NCI-H748 (cell line): ENCODE measurements around the gene UBL3.

Source experiments
- DNase-seq: peaks from one replicate; lab custom pipeline; 2025; ENCODE audit not compliant: unreplicated experiment; lab: John Stamatoyannopoulos, UW

The UBL3 gene

GRCh38 chr13:29858231-29858630 lies 7.8 kb upstream of the UBL3 start:
- no peak for DNase-seq

DNA sequence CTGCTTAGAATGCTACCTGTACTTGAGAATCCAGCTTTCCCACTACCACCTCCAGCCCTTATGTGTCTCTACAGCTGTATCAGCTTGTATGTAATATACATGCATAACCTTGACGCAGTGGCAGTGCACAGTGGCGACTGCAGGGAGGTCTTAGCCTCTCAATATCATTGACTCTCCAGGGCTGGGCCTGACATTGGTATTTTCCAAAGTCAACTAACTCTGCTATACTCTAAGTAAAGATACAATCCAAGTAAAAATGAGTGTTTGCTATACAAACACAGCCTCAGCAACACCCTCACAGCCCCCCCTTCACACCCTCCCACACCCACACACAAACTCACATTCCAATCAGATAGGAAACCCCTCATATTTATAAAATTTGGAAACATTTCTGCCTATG lies 6.7 kb upstream of the UBL3 start:
- no peak for DNase-seq

DNA sequence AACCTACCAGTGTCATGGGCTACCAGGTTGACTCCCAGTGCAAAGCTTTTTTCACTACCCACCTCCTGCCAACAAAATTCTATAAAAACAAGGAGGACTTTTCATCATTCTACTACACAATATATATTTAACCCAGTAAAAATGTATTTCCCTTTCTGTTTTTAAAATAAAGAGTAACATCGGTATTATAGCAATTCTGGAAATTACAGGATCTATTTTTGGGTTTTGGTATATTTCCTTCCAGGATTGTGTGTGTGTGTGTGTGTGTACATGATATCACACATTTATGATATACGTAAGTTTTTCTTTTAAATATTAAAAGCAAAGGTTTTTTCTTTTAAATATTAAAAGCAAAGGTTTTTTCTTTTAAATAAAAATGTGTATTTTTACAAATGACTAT lies 6.0 kb upstream of the UBL3 start:
- DNase-seq = no peak

DNA sequence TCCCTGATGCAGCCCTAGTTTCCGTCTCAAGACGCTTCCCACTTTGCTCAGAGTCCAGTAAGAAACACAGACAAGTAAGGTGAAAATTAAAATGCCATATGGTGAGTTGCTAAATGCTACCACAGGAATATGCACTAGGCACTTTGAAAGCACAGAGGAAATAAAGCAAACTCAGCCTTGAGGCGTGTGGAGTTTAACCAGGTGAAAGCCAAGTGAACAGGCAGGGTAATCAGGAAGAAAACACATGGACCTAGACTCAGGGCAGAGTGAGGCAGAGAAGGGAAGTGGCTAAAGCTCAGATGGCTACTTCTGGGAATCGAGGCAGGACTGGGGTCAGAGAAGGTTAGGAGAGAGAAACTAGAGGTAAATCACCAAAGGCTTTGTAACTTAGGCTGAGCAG lies 5.4 kb upstream of the UBL3 start:
- DNase-seq = no peak

DNA sequence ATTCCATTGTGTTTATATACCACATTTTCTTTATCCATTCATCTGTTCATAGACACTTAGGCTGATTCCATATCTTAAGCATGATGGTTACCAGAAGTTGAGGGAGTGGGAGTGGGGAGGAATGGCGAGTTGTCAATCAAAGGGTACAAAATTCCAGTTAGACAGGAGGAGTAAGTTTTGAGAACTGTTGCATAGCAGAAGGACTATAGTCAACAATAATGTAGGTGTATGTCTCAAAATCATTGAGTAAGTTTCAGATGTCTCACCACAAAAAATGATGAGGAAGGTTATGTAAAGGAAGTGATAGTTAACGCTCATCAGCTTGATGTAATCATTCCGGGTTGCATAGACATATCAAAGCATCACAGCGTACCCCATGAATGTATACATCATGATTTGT lies 4.6 kb upstream of the UBL3 start:
- DNase-seq = no peak

DNA sequence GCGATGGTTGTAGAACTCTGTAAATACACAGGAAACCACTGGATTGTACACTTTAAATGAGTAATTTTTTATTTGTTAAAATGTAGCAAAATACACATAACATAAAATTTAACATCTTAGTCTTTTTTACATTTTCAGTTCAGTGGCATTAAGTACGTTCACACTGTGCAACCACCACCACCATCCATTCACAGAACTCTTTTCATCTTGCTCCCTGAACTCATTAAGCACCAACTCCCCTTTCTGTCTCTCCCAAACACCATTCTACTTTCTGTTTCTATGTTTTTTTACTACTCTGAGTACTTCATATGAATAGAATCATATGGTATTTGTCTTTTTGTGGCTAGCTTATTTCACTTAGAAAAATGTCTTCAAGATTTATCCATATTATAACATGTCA lies 2.7 kb upstream of the UBL3 start:
- no peak for DNase-seq

DNA sequence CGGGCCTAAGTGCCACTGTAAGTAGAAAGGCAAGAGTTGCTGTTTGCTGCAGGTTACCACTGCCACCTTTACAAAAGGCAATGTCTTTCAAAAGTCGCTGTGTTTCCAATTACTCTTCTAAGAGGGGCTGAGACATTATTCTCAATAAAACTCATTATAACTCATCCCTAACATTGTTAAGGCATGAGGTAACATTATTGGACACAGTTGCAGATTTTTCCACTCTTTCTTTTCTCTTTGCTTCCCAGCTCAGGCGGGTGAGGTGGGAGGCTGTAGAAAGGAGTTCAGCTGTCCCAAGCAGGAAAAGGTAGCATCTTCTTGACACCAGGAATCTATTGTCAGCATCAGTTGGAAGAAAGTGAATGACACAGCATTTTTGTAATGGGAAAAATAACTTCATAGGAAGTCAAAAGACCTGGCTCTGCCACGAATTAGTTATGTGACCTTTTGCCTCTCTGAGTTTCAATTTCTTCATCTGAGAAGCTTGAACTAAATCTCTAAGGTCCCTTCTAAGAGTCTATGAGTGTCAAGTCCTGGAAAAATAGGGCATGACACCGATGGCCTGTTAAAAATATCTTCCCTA lies 2.1 kb upstream of the UBL3 start:
- DNase-seq = no peak

- DNase-seq = peak; percentile 89
Measured at GRCh38 chr13:29849731-29850212, 645 bp downstream of the UBL3 start.

DNA sequence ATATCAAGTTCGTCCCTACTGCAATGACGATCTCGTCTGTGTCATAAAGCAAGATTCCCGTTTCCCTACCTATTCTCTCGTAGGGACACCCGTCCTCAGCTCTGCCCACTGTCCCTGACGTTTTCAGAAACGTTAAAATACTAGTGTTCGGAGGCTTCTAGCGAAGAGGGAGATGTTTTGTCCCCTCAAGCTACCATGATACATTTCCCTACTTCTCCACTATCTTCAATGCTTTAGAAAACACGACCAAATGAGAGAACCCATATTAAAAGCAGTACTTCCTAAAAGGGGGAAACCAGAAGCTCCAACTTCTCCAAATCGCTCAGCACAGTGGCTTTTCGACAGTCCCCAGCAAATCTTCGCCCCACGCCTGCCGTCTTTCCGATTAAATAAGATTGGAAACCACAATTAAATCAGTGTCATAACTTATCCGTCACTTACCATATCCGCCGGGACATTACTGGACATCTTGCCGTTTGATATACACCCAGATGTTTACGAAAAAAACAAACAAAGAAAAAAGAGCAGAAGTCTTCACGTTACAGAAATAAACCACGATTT lies 1.3 kb downstream of the UBL3 start:
- DNase-seq = peak; percentile 77

DNA sequence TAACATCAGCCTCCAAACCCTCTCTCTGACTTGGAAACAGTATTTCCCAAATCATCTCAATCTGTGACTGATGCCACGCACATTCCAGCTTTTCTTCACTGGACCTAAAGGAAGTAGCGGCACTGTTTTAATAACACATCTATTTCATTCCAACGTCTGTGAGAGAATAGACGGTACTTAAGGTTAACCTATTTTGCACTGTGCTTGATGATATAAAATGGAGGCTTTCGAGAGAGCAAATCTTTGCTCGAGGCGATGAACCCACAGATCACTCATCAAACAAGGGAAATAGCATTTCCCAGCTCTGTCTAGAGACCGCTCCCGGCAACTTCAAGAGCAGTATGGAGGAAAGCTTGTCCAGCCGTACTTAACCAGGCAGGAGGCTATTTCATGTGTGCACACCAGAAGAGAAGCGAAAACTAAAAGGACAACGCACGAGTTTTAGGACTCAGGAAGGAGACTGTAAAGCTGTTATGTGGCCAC lies 2.9 kb downstream of the UBL3 start:
- DNase-seq = peak; percentile 81

- peak; percentile 51 for DNase-seq
Measured at GRCh38 chr13:29846475-29847256, 3.8 kb downstream of the UBL3 start.

- DNase-seq = no peak
Measured at GRCh38 chr13:29845440-29846056, 4.9 kb downstream of the UBL3 start.

DNA sequence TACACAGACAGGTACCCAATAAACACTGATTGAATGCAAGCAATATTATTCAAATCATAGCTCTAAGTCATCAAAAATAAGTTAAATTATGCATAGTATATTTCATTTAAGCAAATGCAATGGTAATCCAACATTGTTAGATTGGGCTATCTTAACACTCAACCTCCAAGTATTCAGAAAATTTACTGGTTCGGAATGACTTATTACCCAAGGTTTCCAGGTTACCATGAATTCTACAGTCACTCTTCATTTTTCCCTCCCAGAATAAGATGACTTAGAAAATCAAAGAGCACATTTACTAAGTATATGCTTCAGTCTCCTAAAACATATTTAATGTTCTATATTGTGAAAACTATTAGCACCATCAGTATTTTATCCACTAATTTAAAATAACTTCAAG lies 6.0 kb downstream of the UBL3 start:
- DNase-seq = no peak

DNA sequence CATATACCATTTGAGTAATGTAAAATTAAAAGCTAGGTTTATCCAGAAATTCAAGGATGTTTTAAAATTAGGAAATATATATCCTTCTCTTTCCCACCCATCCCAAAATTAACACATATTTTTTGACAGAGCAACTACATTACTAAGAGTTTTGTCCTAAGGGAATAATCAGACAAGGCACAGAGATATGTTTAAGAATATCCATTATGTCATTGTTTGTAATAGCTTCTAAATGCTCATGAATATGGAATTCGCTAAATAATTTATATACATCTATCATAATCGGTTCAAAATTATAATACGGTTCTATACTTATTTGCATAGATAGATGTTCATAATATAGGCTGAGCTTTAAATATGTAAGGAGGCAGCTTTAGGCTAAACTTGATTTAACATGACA lies 9.8 kb downstream of the UBL3 start:
- DNase-seq = no peak

- DNase-seq = no peak
Measured at GRCh38 chr13:29835280-29836061, 14.9 kb downstream of the UBL3 start.

GRCh38 chr13:29832761-29833298 lies 17.6 kb downstream of the UBL3 start:
- DNase-seq = no peak

DNA sequence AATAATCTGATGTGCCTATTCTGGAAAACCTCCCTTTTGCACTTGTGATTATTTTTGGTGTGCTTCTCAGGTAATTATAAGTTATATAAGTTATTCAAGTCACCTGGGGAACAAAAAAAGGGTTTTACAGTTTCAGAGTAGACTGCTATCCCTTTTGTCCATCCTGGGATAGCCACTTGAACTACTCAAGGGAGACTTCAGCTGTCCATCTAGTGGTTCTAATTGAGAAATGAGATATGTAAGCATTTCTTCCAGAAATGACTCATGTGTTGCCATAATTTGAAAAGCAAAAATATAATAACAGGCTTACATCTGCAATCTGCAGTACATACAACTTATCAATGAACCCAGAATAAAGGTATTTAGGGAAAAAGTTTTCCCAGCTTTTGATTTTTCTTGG lies 20.4 kb downstream of the UBL3 start:
- DNase-seq = no peak

GRCh38 chr13:29819143-29819542 lies 31.3 kb downstream of the UBL3 start:
- DNase-seq = no peak

DNA sequence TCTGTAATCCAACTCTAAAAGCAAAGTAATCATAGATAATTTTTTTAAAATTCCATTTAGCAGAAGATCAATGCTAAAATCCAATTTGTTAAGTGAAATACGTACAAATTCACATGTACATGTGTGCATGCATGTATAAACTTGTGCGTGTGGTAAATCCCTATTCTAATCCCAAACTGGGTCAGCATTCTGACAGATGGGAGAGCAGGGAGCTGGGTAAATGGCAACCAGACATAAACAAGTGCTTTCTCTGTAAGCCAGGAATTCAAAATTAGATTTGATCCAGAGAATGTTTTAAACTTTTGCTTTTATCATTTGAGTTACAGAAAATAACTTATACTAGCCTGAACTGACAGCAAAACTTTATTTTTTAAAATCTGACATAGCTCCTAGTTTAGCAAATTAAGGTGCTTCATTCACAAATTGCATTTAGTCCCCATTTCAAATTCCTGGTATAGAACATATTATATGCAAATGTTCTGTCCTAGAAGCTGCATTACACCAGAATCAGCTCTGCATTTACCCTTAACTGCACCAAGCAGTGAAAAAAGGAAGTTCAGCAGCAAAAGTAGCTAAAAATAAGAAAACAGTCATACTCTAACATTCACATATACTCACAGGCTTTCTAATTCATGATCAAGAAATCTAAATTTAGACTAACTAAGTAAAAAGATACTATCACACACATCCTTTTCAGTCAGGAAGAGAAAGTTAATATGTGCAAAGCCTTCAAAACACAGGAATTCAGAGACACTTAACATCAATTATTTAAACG lies 32.6 kb downstream of the UBL3 start:
- no peak for DNase-seq

DNA sequence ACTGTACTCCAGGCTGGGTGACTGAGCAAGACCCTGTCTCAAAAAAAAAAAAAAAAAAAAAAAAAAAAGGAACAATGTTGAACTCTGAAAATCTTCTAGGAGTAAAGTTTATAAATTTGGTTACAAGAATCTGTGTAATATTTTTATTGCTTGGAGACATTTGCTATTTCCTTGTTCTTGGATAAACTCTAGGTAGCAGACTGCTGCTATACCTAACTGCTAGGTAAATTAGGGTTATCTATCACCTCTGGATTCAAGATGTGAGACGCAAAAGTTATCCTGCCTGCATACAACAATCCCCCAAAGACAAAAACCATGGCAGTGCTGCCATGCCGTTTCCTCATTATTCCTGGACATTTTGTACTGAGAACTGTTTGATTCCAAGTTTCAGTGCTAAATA lies 33.7 kb downstream of the UBL3 start:
- no peak for DNase-seq
